Measurements from ENCODE around the gene DCUN1D3. TPM values are rescaled to one million over a fixed set of nuclear protein-coding genes. Genes with fewer than 3 reads are reported as not detected.
A peak's percentile ranks its signal among the peaks of the same experiment; 100 is the strongest.
"Not testable (repeated sequence)": the region's sequence is repeated elsewhere in the genome, so short reads cannot be mapped to it uniquely, and the experiment has no call there.

Gene DCUN1D3
- 7.8 TPM for total RNA-seq
- 1 to 10 TPM; 4.3 to 6.5 (median 4.9) TPM for polyA plus RNA-seq (ENCODE audit: insufficient read depth in 1 of 8, insufficient read length in 8 of 8, low replicate concordance in 1 of 8)
- long read RNA-seq, donor 1, full-length matches to known transcripts: 1 of 1 reads
- long read RNA-seq, donor 1, partial matches to known transcripts: 0 of 1 reads
- long read RNA-seq, donor 1, other reads (novel, unspliced or antisense): 0 of 1 reads
- long read RNA-seq, donor 2: 0 reads
- long read RNA-seq, donor 3, full-length matches to known transcripts: 1 of 1 reads
- long read RNA-seq, donor 3, partial matches to known transcripts: 0 of 1 reads
- long read RNA-seq, donor 3, other reads (novel, unspliced or antisense): 0 of 1 reads
- long read RNA-seq, donor 4, full-length matches to known transcripts: 1 of 1 reads
- long read RNA-seq, donor 4, partial matches to known transcripts: 0 of 1 reads
- long read RNA-seq, donor 4, other reads (novel, unspliced or antisense): 0 of 1 reads
- long read RNA-seq, donor 5, full-length matches to known transcripts: 1 of 1 reads
- long read RNA-seq, donor 5, partial matches to known transcripts: 0 of 1 reads
- long read RNA-seq, donor 5, other reads (novel, unspliced or antisense): 0 of 1 reads
- long read RNA-seq, donor 6, full-length matches to known transcripts: 1 of 48 reads
- long read RNA-seq, donor 6, partial matches to known transcripts: 35 of 48 reads
- long read RNA-seq, donor 6, other reads (novel, unspliced or antisense): 12 of 48 reads
- long read RNA-seq, donor 7, full-length matches to known transcripts: 2 of 2 reads
- long read RNA-seq, donor 7, partial matches to known transcripts: 0 of 2 reads
- long read RNA-seq, donor 7, other reads (novel, unspliced or antisense): 0 of 2 reads
- long read RNA-seq, donor 8, full-length matches to known transcripts: 2 of 2 reads
- long read RNA-seq, donor 8, partial matches to known transcripts: 0 of 2 reads
- long read RNA-seq, donor 8, other reads (novel, unspliced or antisense): 0 of 2 reads
- long read RNA-seq, donor 9: 0 reads
- long read RNA-seq, donor 10, full-length matches to known transcripts: 2 of 2 reads
- long read RNA-seq, donor 10, partial matches to known transcripts: 0 of 2 reads
- long read RNA-seq, donor 10, other reads (novel, unspliced or antisense): 0 of 2 reads
- long read RNA-seq, donor 11, full-length matches to known transcripts: 1 of 1 reads
- long read RNA-seq, donor 11, partial matches to known transcripts: 0 of 1 reads
- long read RNA-seq, donor 11, other reads (novel, unspliced or antisense): 0 of 1 reads

GRCh38 chr16:20900299-20901067 is at the start of gene DCUN1D3, which contains the start of gene LYRM1:
TSS of gene DCUN1D3 (minus strand) at chr16:20900358. CDS start at chr16:20862538, 37,820 bp downstream.
TSS of gene LYRM1 (plus strand) at chr16:20900771. CDS start at chr16:20915556, 14,785 bp downstream.
- Histone ChIP-seq H3K27ac (ENCODE audit: low read length) (peak within 1 kb of the TSS; percentile 99), H3K36me3 (ENCODE audit: control insufficient read depth, insufficient read depth, low read length) (peaks cover 7% of the 10 kb centered on the region), H3K4me1 (ENCODE audit: control insufficient read depth, insufficient read depth, low read length) (peaks cover 21% of the 10 kb centered on the region), H3K27me3 (ENCODE audit: control insufficient read depth, insufficient read depth, low read length) (no peaks in the 10 kb centered on the region), H3K4me3 (ENCODE audit: low read length) (peak within 1 kb of the TSS; percentile 90), H3K9me3 (replicated peaks; ENCODE audit: control insufficient read depth, low read depth, low read length) (no peaks in the 10 kb centered on the region)
- DNase-seq: peak; percentile 100
- WGBS (ENCODE audit: insufficient coverage): under 1% methylated on average over 46 of the region's 62 CpGs

DNA sequence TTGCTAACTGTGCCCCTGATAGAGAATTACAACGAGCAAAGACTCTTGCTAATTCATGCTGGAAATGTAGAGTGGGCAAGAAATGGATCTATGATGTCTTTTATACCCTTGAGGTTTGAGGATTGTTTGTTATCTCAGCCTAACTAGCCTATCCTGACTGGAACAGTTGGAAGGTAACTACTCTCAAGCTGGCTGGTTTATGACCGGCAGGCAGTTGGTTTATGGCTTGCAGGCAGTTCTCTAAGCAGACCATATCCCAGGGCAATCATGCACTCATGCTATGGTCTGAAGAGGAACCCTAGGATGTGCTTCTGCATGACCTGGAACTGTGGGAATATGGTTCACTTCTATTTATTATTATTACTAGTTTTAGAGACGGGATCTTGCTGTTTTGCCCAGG is 49.5 kb upstream of the DCUN1D3 start:
- H3K36me3 ChIP-seq (ENCODE audit: control insufficient read depth, insufficient read depth, low read length): no peaks in the 10 kb centered on the region
- no peaks in the 10 kb centered on the region for H3K4me1 ChIP-seq (ENCODE audit: control insufficient read depth, insufficient read depth, low read length)
- H3K4me3 ChIP-seq (ENCODE audit: low read length): no peak overlapping the region
- no peak for DNase-seq
- WGBS (ENCODE audit: insufficient coverage): 88% methylated on average over 1 of the region's 3 CpGs
- H3K9me3 ChIP-seq (replicated peaks; ENCODE audit: control insufficient read depth, low read depth, low read length): no peaks in the 10 kb centered on the region
- no peak overlapping the region for H3K27ac ChIP-seq (ENCODE audit: low read length)
- H3K27me3 ChIP-seq (ENCODE audit: control insufficient read depth, insufficient read depth, low read length): no peaks in the 10 kb centered on the region

GRCh38 chr16:20948444-20948843 is 48.3 kb upstream of the DCUN1D3 start:
- 82% methylated on average over 3 of the region's 9 CpGs for WGBS (ENCODE audit: insufficient coverage)
- no peaks in the 10 kb centered on the region for H3K36me3 ChIP-seq (ENCODE audit: control insufficient read depth, insufficient read depth, low read length)
- no peak for DNase-seq
- no peaks in the 10 kb centered on the region for H3K27me3 ChIP-seq (ENCODE audit: control insufficient read depth, insufficient read depth, low read length)
- H3K27ac ChIP-seq (ENCODE audit: low read length): no peak overlapping the region
- H3K4me1 ChIP-seq (ENCODE audit: control insufficient read depth, insufficient read depth, low read length): no peaks in the 10 kb centered on the region
- no peak overlapping the region for H3K4me3 ChIP-seq (ENCODE audit: low read length)
- H3K9me3 ChIP-seq (replicated peaks; ENCODE audit: control insufficient read depth, low read depth, low read length): no peaks in the 10 kb centered on the region

- DNase-seq: no peak
- Histone ChIP-seq H3K27ac (ENCODE audit: low read length) (no peak overlapping the region), H3K9me3 (replicated peaks; ENCODE audit: control insufficient read depth, low read depth, low read length) (no peaks in the 10 kb centered on the region), H3K4me1 (ENCODE audit: control insufficient read depth, insufficient read depth, low read length) (no peaks in the 10 kb centered on the region), H3K4me3 (ENCODE audit: low read length) (no peak overlapping the region), H3K27me3 (ENCODE audit: control insufficient read depth, insufficient read depth, low read length) (no peaks in the 10 kb centered on the region), H3K36me3 (ENCODE audit: control insufficient read depth, insufficient read depth, low read length) (no peaks in the 10 kb centered on the region)
- 83% methylated on average over 7 of the region's 8 CpGs for WGBS (ENCODE audit: insufficient coverage)
Measured at GRCh38 chr16:20946015-20946629, 46.0 kb upstream of the DCUN1D3 start.

GRCh38 chr16:20945575-20945875 is 45.4 kb upstream of the DCUN1D3 start:
- WGBS (ENCODE audit: insufficient coverage): 93% methylated on average over 6 of the region's 11 CpGs
- DNase-seq; H3K4me1 ChIP-seq (ENCODE audit: control insufficient read depth, insufficient read depth, low read length); H3K27ac ChIP-seq (ENCODE audit: low read length); H3K4me3 ChIP-seq (ENCODE audit: low read length); H3K27me3 ChIP-seq (ENCODE audit: control insufficient read depth, insufficient read depth, low read length); H3K9me3 ChIP-seq (replicated peaks; ENCODE audit: control insufficient read depth, low read depth, low read length); H3K36me3 ChIP-seq (ENCODE audit: control insufficient read depth, insufficient read depth, low read length): not testable (repeated sequence)

GRCh38 chr16:20944861-20945574 is 44.9 kb upstream of the DCUN1D3 start:
- no peaks in the 10 kb centered on the region for H3K27me3 ChIP-seq (ENCODE audit: control insufficient read depth, insufficient read depth, low read length)
- H3K27ac ChIP-seq (ENCODE audit: low read length): no peak overlapping the region
- WGBS (ENCODE audit: insufficient coverage): 40% methylated on average over 1 of the region's 5 CpGs
- peak; percentile 12 for DNase-seq
- no peaks in the 10 kb centered on the region for H3K36me3 ChIP-seq (ENCODE audit: control insufficient read depth, insufficient read depth, low read length)
- no peak overlapping the region for H3K4me3 ChIP-seq (ENCODE audit: low read length)
- H3K4me1 ChIP-seq (ENCODE audit: control insufficient read depth, insufficient read depth, low read length): no peaks in the 10 kb centered on the region
- H3K9me3 ChIP-seq (replicated peaks; ENCODE audit: control insufficient read depth, low read depth, low read length): no peaks in the 10 kb centered on the region

DNA sequence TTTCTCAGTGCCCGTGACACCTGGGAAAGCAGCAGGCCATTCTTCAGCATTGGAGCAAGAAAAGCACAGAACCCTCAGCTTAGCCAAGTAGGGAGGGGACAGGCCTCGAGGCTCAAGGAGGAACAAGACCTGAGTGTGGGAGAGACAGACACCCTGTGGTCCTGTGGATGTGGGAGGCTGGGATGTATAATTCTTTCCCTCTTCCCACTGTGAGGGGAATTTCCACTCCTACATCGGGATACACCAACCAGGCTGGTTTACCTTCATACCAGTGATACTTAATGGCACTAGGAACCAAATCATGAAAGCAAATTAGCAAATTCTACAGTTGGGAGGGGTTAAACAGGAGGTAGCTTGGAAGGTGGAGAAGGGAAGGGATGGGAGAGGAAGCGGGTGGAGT is 42.1 kb upstream of the DCUN1D3 start:
- Histone ChIP-seq H3K4me1 (ENCODE audit: control insufficient read depth, insufficient read depth, low read length) (no peaks in the 10 kb centered on the region), H3K4me3 (ENCODE audit: low read length) (no peak overlapping the region), H3K27me3 (ENCODE audit: control insufficient read depth, insufficient read depth, low read length) (no peaks in the 10 kb centered on the region), H3K9me3 (replicated peaks; ENCODE audit: control insufficient read depth, low read depth, low read length) (no peaks in the 10 kb centered on the region), H3K27ac (ENCODE audit: low read length) (no peak overlapping the region), H3K36me3 (ENCODE audit: control insufficient read depth, insufficient read depth, low read length) (no peaks in the 10 kb centered on the region)
- DNase-seq: no peak
- WGBS (ENCODE audit: insufficient coverage): 83% methylated on average over 2 of the region's 4 CpGs

- no peaks in the 10 kb centered on the region for H3K36me3 ChIP-seq (ENCODE audit: control insufficient read depth, insufficient read depth, low read length)
- WGBS (ENCODE audit: insufficient coverage): 94% methylated on average over 5 of the region's 6 CpGs
- DNase-seq: no peak
- H3K27me3 ChIP-seq (ENCODE audit: control insufficient read depth, insufficient read depth, low read length): no peaks in the 10 kb centered on the region
- H3K9me3 ChIP-seq (replicated peaks; ENCODE audit: control insufficient read depth, low read depth, low read length): no peaks in the 10 kb centered on the region
- H3K4me1 ChIP-seq (ENCODE audit: control insufficient read depth, insufficient read depth, low read length): no peaks in the 10 kb centered on the region
- no peak overlapping the region for H3K27ac ChIP-seq (ENCODE audit: low read length)
- no peak overlapping the region for H3K4me3 ChIP-seq (ENCODE audit: low read length)
Measured at GRCh38 chr16:20941636-20941926, 41.4 kb upstream of the DCUN1D3 start.
